HepG2 (cell line): ENCODE data around the gene TGIF1. TPM values are rescaled to one million over a fixed set of nuclear protein-coding genes. Genes with fewer than 3 reads are reported as not detected.

Source experiments
- BRD4 ChIP-seq: sonication (generic); formaldehyde crosslinking; IDR thresholded peaks from 2 replicates; pipeline ENCODE4 v1.4.0; 2020; ENCODE audit warnings: missing genetic modification reagents
- CC2D1A ChIP-seq: sonication (generic); formaldehyde crosslinking; IDR thresholded peaks from 2 replicates; pipeline ENCODE4 v1.8.1; 2023; ENCODE audit warnings: mild to moderate bottlenecking, missing genetic modification reagents
- CEBPB ChIP-seq: IDR thresholded peaks from 2 replicates; pipeline ENCODE4 v1.6.1; 2011; ENCODE audit warnings: low read depth, low read length, improper control_type of control experiment, borderline replicate concordance
- DBP ChIP-seq: sonication (generic); formaldehyde crosslinking; IDR thresholded peaks from 2 replicates; pipeline ENCODE4 v1.4.0; 2020; ENCODE audit warnings: missing genetic modification reagents; ENCODE audit errors: not compliant biosample characterization
- HHEX ChIP-seq: IDR thresholded peaks from 2 replicates; pipeline ENCODE4 v1.6.1; 2016; ENCODE audit warnings: control low read depth
- IRF2 ChIP-seq: IDR thresholded peaks from 2 replicates; pipeline ENCODE4 v1.6.1; 2018; ENCODE audit warnings: missing genetic modification reagents, missing compliant biosample characterization
- MED1 ChIP-seq: sonication (generic); formaldehyde crosslinking; IDR thresholded peaks from 2 replicates; pipeline ENCODE4 v1.4.0; 2020; ENCODE audit warnings: missing genetic modification reagents
- NFAT5 ChIP-seq: sonication (generic); formaldehyde crosslinking; IDR thresholded peaks from 2 replicates; pipeline ENCODE4 v1.4.0; 2020; ENCODE audit warnings: missing genetic modification reagents
- RXRB ChIP-seq: IDR thresholded peaks from 2 replicates; pipeline ENCODE4 v1.6.1; 2016; ENCODE audit warnings: borderline replicate concordance, missing genetic modification reagents, missing compliant biosample characterization
- TEAD3 ChIP-seq: optimal IDR thresholded peaks from 2 replicates; pipeline ENCODE3; 2016; ENCODE audit warnings: borderline replicate concordance
- ZBTB2 ChIP-seq: sonication (generic); formaldehyde crosslinking; IDR thresholded peaks from 2 replicates; pipeline ENCODE4 v1.8.0; 2022; ENCODE audit warnings: low read depth, missing genetic modification reagents
- ZBTB26 ChIP-seq: IDR thresholded peaks from 2 replicates; pipeline ENCODE4 v1.6.1; 2016; ENCODE audit warnings: missing compliant biosample characterization, missing genetic modification reagents, borderline replicate concordance
- ZNF101 ChIP-seq: sonication (generic); formaldehyde crosslinking; IDR thresholded peaks from 2 replicates; pipeline ENCODE4 v1.4.0; 2020; ENCODE audit warnings: mild to moderate bottlenecking, low read depth, missing genetic modification reagents, borderline replicate concordance
- ZNF484 ChIP-seq: sonication (generic); formaldehyde crosslinking; IDR thresholded peaks from 2 replicates; pipeline ENCODE4 v1.5.1; 2020; ENCODE audit warnings: mild to moderate bottlenecking, low read depth, missing genetic modification reagents, borderline replicate concordance
- ZNF556 ChIP-seq: sonication (generic); formaldehyde crosslinking; IDR thresholded peaks from 2 replicates; pipeline ENCODE4 v1.4.0; 2020; ENCODE audit warnings: mild to moderate bottlenecking, missing genetic modification reagents, borderline replicate concordance
- ZNF564 ChIP-seq: sonication (generic); formaldehyde crosslinking; IDR thresholded peaks from 2 replicates; pipeline ENCODE4 v1.8.1; 2023; ENCODE audit warnings: mild to moderate bottlenecking, missing genetic modification reagents
- ZNF580 ChIP-seq: IDR thresholded peaks from 2 replicates; pipeline ENCODE4 v1.6.1; 2016; ENCODE audit warnings: low read depth, borderline replicate concordance
- ZNF703 ChIP-seq: sonication (generic); formaldehyde crosslinking; IDR thresholded peaks from 2 replicates; pipeline ENCODE4 v1.5.1; 2020; ENCODE audit warnings: missing genetic modification reagents, mild to moderate bottlenecking, moderate library complexity, borderline replicate concordance
- ZNF746 ChIP-seq: sonication (generic); formaldehyde crosslinking; IDR thresholded peaks from 2 replicates; pipeline ENCODE4 v1.8.0; 2022; ENCODE audit warnings: mild to moderate bottlenecking, missing genetic modification reagents
- ZNF883 ChIP-seq: sonication (generic); formaldehyde crosslinking; IDR thresholded peaks from 2 replicates; pipeline ENCODE4 v1.5.1; 2020; ENCODE audit warnings: mild to moderate bottlenecking, missing genetic modification reagents; ENCODE audit errors: not compliant biosample characterization
- polyA plus RNA-seq, 8 experiments: library from polyadenylated mRNA; depleted of rRNA in 3 of 8; stranded (reverse) in 7 of 8; unstranded in 1 of 8; fragments of >200 nt; fragmentation: Illumina TruSeq in 4 of 8; extraction: Trizol in 4 of 8; gene quantifications; 2 replicates each; pipeline versions ENCODE4 v1.2.1 to v1.2.3, GENCODE V29; 2011 to 2016; ENCODE audit warnings: low read depth in 4 of 8, missing spikeins in 1 of 8, mixed read lengths in 1 of 8; ENCODE audit not compliant: insufficient read depth in 1 of 8
- total RNA-seq, 5 experiments: library from RNA; depleted of rRNA; stranded (reverse); fragments of >200 nt; fragmentation: Illumina TruSeq; extraction: Trizol; gene quantifications; 2 replicates each; pipeline ENCODE4 v1.2.3, GENCODE V29; 2016; ENCODE audit warnings: low read depth in 1 of 5

The TGIF1 gene
- total and polyA plus RNA-seq, 2 of the 13 experiments (the other 11 are each of a cell fraction or from before 2014, with no cell fraction given), result 50.0 to 76.1 TPM

GRCh38 chr18:3447895-3448837, 1.8 kb upstream of the TGIF1 start (continued):
- TF ChIP-seq ZNF580 (CRISPR knock-in tag) (peak; percentile 91), TEAD3 (CRISPR knock-in tag) (peak; percentile 83), RXRB (peak; percentile 63; the same call in 1 of the 2 replicates), ZNF703 (CRISPR knock-in tag) (no peak), ZNF484 (CRISPR knock-in tag) (no peak), IRF2 (no peak), HHEX (CRISPR knock-in tag) (no peak), NFAT5 (CRISPR knock-in tag) (no peak), BRD4 (CRISPR knock-in tag) (no peak; the same call in 1 of the 2 replicates), CC2D1A (CRISPR knock-in tag) (no peak), CEBPB (no peak), ZNF746 (no peak), MED1 (CRISPR knock-in tag) (peak; percentile 92), ZBTB2 (CRISPR knock-in tag) (peak; percentile 95; the same call in 1 of the 2 replicates), DBP (CRISPR knock-in tag) (no peak), ZNF883 (CRISPR knock-in tag) (peak; percentile 5), ZBTB26 (CRISPR knock-in tag) (peak; percentile 47; the same call in 1 of the 2 replicates), ZNF564 (CRISPR knock-in tag) (no peak), ZNF101 (CRISPR knock-in tag) (no peak), ZNF556 (CRISPR knock-in tag) (0 out of 2 replicates have a peak, but pooled peaks have one; percentile 63)
